DND-41 (cell line): ENCODE results near the gene TTYH2.
"Not testable (repeated sequence)": the region's sequence is repeated elsewhere in the genome, so short reads cannot be mapped to it uniquely, and the experiment has no call there.

ENCODE experiments used
- ATAC-seq: fragments of 200-7000 bp; cut with Tn5 transposase; 3 replicates; pipeline ENCODE4 v1.9.1; 2021; ENCODE audit warnings: low read depth; ENCODE audit not compliant: insufficient read depth
- DNase-seq: peaks from one replicate; pipeline ENCODE4 v3.0.0-alpha.2; 2020
- H2AFZ ChIP-seq: 2 replicates; pipeline ENCODE4 v1.6.0; 2012; ENCODE audit warnings: low read depth, low read length
- H3K27ac ChIP-seq: 2 replicates; pipeline ENCODE4 v1.5.1; 2012; ENCODE audit warnings: low read length, inconsistent platforms
- H3K27me3 ChIP-seq: fragments of 200-600 bp; sonication (generic); 2 replicates; pipeline ENCODE4 v1.6.0; 2012; ENCODE audit warnings: low read length, mild to moderate bottlenecking, inconsistent platforms; ENCODE audit not compliant: insufficient read depth, poor library complexity
- H3K36me3 ChIP-seq: 2 replicates; pipeline ENCODE4 v1.5.1; 2012; ENCODE audit warnings: low read length, inconsistent platforms; ENCODE audit not compliant: insufficient read depth
- H3K4me1 ChIP-seq: 2 replicates; pipeline ENCODE4 v1.5.1; 2012; ENCODE audit warnings: mild to moderate bottlenecking, low read length; ENCODE audit not compliant: insufficient read depth
- H3K4me2 ChIP-seq: 2 replicates; pipeline ENCODE4 v1.6.0; 2012; ENCODE audit warnings: mild to moderate bottlenecking, moderate library complexity, low read length, inconsistent platforms; ENCODE audit not compliant: insufficient read depth
- H3K4me3 ChIP-seq, 2 experiments: fragments of 200-600 bp in 1 of 2; shearing (Covaris generic) in 1 of 2; 2 replicates each; pipeline ENCODE4 v1.5.1; 2012 to 2016; ENCODE audit warnings: inconsistent platforms in 2 of 2, low read length in 2 of 2, mild to moderate bottlenecking in 2 of 2, low read depth in 1 of 2, moderate library complexity in 1 of 2
- H3K79me2 ChIP-seq: 2 replicates; pipeline ENCODE4 v1.6.0; 2012; ENCODE audit warnings: low read length, inconsistent platforms; ENCODE audit not compliant: insufficient read depth
- H3K9ac ChIP-seq: 2 replicates; pipeline ENCODE4 v1.6.0; 2012; ENCODE audit warnings: low read depth, mild to moderate bottlenecking, inconsistent platforms, low read length, moderate library complexity
- H3K9me3 ChIP-seq: 2 replicates; pipeline ENCODE4 v1.5.1; 2012; ENCODE audit warnings: low read length, moderate library complexity, mild to moderate bottlenecking, inconsistent platforms; ENCODE audit not compliant: insufficient read depth, severe bottlenecking
- H4K20me1 ChIP-seq: 2 replicates; pipeline ENCODE4 v1.6.0; 2012; ENCODE audit warnings: low read length; ENCODE audit not compliant: insufficient read depth
- EZH2 ChIP-seq: IDR thresholded peaks from 3 replicates; pipeline ENCODE4 v1.6.1; 2012; ENCODE audit warnings: borderline replicate concordance, low read depth, mild to moderate bottlenecking, moderate library complexity, low read length, inconsistent platforms; ENCODE audit not compliant: severe bottlenecking
- TF ChIP-seq, protein P1 (sequence below): IDR thresholded peaks from 2 replicates; pipeline ENCODE4 v1.5.1; 2012; ENCODE audit warnings: borderline replicate concordance, low read length, moderate library complexity, mild to moderate bottlenecking; ENCODE audit not compliant: poor library complexity, severe bottlenecking; ENCODE audit errors: extremely low read depth

TTYH2 gene

DNA sequence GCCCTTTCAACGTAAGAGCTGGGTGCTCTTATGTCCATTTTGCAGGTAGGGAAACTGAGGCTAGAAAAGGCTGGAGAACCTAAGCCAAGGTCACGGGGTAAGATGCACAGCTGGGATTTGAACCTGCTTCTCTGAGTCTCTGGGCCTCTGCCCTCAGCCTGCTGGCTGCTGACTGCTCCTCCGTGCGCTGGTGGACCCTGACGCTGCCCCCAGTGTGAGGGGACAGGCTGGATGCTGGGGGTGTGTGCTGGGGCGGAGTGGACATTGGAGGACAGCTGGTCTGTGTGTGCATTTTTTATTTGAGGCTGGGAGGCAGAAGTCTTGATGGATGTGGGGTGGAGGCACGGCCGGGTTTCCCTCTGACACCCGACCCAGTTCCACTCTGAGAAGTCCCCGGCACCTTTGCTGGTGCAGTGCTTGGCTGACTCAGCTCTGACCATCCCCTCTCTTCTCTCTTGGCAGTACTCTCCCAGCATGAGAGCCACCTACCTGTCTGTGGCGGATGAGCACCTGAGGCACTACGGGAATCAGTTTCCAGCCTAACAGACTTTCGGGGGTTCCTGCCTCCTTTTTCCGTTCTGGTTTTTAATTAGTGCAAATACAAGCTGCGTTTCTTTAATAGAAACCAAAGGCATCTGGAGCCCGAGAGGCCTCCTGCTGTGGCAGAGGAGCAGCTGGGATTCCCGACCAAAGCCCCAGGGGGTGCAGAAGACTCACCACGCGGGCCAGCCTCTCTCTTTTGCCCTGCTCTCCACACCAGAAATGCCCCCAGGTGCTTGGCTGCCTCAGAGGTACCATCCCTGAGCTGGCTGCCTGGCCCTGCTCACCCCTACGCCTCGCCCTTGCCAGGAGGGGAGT lies 46.5 kb downstream of the TTYH2 start:
- no peak for DNase-seq
- no peak overlapping the region for H3K4me2 ChIP-seq
- no peak overlapping the region for H3K4me3 ChIP-seq

DNA sequence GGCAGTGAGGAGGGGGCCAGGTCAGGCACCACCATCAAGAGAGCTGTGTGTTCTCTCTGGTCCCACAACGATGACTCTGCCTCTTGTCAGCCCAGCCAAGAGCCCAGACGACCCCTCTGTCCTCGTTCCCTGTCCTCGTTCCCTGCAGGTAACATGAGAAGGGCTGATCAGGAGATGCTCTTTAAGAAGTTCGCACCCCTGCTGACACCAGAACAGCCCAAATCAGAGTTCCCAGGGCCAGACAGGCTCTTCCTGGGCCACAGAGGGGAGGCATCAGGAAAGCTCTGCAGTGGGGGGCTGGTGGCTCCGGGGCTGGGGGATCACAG lies 47.1 kb downstream of the TTYH2 start:
- ATAC-seq (no peak), DNase-seq (no peak)
- Histone ChIP-seq H3K27ac (no peak overlapping the region), H3K36me3 (no peaks in the 10 kb centered on the region), H3K4me1 (no peaks in the 10 kb centered on the region), H3K9ac (no peak overlapping the region), H2AFZ (no peak overlapping the region), H3K4me2 (no peak overlapping the region), H3K9me3 (no peaks in the 10 kb centered on the region), H3K79me2 (no peaks in the 10 kb centered on the region), H4K20me1 (no peaks in the 10 kb centered on the region), H3K27me3 (no peaks in the 10 kb centered on the region), H3K4me3 (no peak overlapping the region)
- no peak for TF ChIP-seq EZH2
- TF ChIP-seq, protein P1, sequence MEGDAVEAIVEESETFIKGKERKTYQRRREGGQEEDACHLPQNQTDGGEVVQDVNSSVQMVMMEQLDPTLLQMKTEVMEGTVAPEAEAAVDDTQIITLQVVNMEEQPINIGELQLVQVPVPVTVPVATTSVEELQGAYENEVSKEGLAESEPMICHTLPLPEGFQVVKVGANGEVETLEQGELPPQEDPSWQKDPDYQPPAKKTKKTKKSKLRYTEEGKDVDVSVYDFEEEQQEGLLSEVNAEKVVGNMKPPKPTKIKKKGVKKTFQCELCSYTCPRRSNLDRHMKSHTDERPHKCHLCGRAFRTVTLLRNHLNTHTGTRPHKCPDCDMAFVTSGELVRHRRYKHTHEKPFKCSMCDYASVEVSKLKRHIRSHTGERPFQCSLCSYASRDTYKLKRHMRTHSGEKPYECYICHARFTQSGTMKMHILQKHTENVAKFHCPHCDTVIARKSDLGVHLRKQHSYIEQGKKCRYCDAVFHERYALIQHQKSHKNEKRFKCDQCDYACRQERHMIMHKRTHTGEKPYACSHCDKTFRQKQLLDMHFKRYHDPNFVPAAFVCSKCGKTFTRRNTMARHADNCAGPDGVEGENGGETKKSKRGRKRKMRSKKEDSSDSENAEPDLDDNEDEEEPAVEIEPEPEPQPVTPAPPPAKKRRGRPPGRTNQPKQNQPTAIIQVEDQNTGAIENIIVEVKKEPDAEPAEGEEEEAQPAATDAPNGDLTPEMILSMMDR: no peak

More for the DNA sequence above, 46.5 kb downstream of the TTYH2 start:
- H3K27me3 ChIP-seq: no peaks in the 10 kb centered on the region
- no peaks in the 10 kb centered on the region for H3K36me3 ChIP-seq
- no peaks in the 10 kb centered on the region for H3K9me3 ChIP-seq
- H3K27ac ChIP-seq: no peak overlapping the region
- no peak overlapping the region for H3K9ac ChIP-seq
- ATAC-seq: no peak
- no peak overlapping the region for H2AFZ ChIP-seq
- TF ChIP-seq, protein P1: no peak
- TF ChIP-seq EZH2: no peak
- no peaks in the 10 kb centered on the region for H3K4me1 ChIP-seq
- no peaks in the 10 kb centered on the region for H3K79me2 ChIP-seq
- no peaks in the 10 kb centered on the region for H4K20me1 ChIP-seq

DNA sequence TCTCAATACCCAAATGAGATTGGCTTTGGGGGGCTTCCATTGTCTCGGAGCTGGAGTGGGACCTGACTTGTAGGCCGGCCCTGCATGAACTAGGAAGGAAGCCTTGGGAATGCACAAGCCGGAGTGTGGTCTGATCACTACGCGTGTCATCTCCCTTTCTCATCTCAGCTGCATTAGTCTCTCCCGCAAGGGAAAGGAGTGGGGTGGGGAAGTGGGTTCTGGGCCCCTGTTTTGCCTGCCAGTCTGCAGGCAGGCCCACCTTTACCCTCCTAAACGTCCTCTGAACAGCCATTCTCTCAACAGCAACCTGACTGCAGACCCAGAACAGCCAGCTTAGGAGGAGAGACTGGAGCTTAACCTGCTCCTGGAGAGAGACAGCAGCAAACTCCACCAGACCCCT lies 49.2 kb downstream of the TTYH2 start:
- H3K9me3 ChIP-seq: no peaks in the 10 kb centered on the region
- H3K4me2 ChIP-seq: no peak overlapping the region
- H4K20me1 ChIP-seq: no peaks in the 10 kb centered on the region
- no peaks in the 10 kb centered on the region for H3K36me3 ChIP-seq
- no peaks in the 10 kb centered on the region for H3K4me1 ChIP-seq
- TF ChIP-seq, protein P1: no peak
- TF ChIP-seq EZH2: no peak
- no peaks in the 10 kb centered on the region for H3K79me2 ChIP-seq
- H3K9ac ChIP-seq: no peak overlapping the region
- no peak overlapping the region for H3K4me3 ChIP-seq
- H3K27me3 ChIP-seq: no peaks in the 10 kb centered on the region
- H3K27ac ChIP-seq: no peak overlapping the region
- H2AFZ ChIP-seq: no peak overlapping the region
- ATAC-seq (no peak), DNase-seq (no peak)

DNA sequence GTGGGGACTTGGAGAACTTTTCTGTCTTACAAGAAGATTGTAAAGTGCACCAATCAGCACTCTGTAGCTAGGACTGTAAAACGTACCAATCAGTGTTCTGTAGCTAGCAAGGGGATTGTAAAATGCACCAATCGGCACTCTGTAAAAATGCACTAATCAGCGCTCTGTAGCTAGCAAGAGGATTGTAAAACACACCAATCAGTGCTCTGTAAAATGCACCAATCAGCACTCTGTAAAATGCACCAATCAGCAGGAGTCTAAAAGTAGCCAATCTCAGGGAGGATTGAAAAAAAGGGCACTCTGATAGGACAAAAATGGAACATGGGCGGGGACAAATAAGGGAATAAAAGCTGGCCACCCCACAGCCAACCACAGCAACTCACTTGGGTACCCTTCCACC lies 53.7 kb downstream of the TTYH2 start:
- not testable (repeated sequence) for H3K4me1 ChIP-seq, H2AFZ ChIP-seq, H3K4me2 ChIP-seq, H3K27ac ChIP-seq, H4K20me1 ChIP-seq, H3K27me3 ChIP-seq, H3K79me2 ChIP-seq, H3K36me3 ChIP-seq, DNase-seq, ATAC-seq, H3K9me3 ChIP-seq, H3K9ac ChIP-seq, H3K4me3 ChIP-seq
